Endothelial cell of umbilical vein (primary cell): ENCODE results near the gene KIF6.

ENCODE experiments used
- EZH2 ChIP-seq: IDR thresholded peaks from 2 replicates; pipeline ENCODE4 v1.6.1; 2012; ENCODE audit warnings: borderline replicate concordance, low read depth, mild to moderate bottlenecking, moderate library complexity, low read length, inconsistent platforms; ENCODE audit not compliant: severe bottlenecking
- JUN ChIP-seq: IDR thresholded peaks from 2 replicates; pipeline ENCODE4 v1.6.1; 2011; ENCODE audit warnings: borderline replicate concordance, low read depth; ENCODE audit not compliant: insufficient read length, insufficient read depth
- POLR2A ChIP-seq: IDR thresholded peaks from 2 replicates; pipeline ENCODE4 v1.6.1; 2012; ENCODE audit warnings: low read depth, mild to moderate bottlenecking, control low read depth, low read length
- POLR2AphosphoS5 ChIP-seq: IDR thresholded peaks from 2 replicates; pipeline ENCODE4 v1.6.1; 2012; ENCODE audit warnings: low read depth, mild to moderate bottlenecking, control low read depth, low read length, moderate library complexity; ENCODE audit not compliant: insufficient read depth
- TF ChIP-seq, protein P1 (sequence below), 2 donors: IDR thresholded peaks; 1 replicate in 1 of 2; 2 replicates in 1 of 2; pipeline ENCODE4 v1.5.1; 2011; ENCODE audit warnings: low read length in 2 of 2, mild to moderate bottlenecking in 2 of 2, moderate library complexity in 2 of 2, control low read depth in 1 of 2, inconsistent platforms in 1 of 2, low read depth in 1 of 2; ENCODE audit not compliant: insufficient read depth in 1 of 2; ENCODE audit errors: extremely low read depth in 1 of 2
- TF ChIP-seq, protein P2 (sequence below): IDR thresholded peaks from 2 replicates; pipeline ENCODE4 v1.6.1; 2011; ENCODE audit not compliant: insufficient read depth, insufficient read length

DNA sequence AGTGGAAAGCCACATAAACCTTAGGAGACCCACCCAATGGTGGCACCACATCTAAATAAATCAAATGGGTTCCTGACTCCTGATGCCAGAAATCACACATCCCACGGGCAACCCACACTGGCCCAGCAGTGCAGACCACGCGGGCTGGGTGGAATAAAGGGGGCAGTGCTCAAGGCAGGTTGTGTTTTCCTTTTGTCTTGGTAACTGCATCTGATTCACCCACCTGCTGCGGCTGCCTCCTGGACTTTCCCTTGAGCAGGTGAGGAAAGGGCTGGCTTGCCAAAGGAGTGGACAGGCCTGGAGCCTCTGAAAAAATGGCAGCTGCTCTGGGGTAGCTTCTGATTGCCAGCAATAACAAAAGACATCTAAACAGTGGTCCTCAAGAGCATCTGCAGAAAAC lies 283.2 kb downstream of the KIF6 start:
- no peak for TF ChIP-seq EZH2
- TF ChIP-seq, protein P1, sequence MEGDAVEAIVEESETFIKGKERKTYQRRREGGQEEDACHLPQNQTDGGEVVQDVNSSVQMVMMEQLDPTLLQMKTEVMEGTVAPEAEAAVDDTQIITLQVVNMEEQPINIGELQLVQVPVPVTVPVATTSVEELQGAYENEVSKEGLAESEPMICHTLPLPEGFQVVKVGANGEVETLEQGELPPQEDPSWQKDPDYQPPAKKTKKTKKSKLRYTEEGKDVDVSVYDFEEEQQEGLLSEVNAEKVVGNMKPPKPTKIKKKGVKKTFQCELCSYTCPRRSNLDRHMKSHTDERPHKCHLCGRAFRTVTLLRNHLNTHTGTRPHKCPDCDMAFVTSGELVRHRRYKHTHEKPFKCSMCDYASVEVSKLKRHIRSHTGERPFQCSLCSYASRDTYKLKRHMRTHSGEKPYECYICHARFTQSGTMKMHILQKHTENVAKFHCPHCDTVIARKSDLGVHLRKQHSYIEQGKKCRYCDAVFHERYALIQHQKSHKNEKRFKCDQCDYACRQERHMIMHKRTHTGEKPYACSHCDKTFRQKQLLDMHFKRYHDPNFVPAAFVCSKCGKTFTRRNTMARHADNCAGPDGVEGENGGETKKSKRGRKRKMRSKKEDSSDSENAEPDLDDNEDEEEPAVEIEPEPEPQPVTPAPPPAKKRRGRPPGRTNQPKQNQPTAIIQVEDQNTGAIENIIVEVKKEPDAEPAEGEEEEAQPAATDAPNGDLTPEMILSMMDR (IDR thresholded peaks at IDR 0.05; ENCODE audit: extremely low read depth in 1 of 2, insufficient read depth in 1 of 2, low read depth in 1 of 2, low read length in 2 of 2): no peak
- no peak for TF ChIP-seq POLR2A
- TF ChIP-seq JUN: no peak
- TF ChIP-seq, protein P2, sequence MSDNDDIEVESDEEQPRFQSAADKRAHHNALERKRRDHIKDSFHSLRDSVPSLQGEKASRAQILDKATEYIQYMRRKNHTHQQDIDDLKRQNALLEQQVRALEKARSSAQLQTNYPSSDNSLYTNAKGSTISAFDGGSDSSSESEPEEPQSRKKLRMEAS: no peak
- no peak for TF ChIP-seq POLR2AphosphoS5
